ENCODE data around the gene RPS6KA1.
"Not testable (repeated sequence)": the region's sequence is repeated elsewhere in the genome, so short reads cannot be mapped to it uniquely, and the experiment has no call there.

RPS6KA1 gene

DNA sequence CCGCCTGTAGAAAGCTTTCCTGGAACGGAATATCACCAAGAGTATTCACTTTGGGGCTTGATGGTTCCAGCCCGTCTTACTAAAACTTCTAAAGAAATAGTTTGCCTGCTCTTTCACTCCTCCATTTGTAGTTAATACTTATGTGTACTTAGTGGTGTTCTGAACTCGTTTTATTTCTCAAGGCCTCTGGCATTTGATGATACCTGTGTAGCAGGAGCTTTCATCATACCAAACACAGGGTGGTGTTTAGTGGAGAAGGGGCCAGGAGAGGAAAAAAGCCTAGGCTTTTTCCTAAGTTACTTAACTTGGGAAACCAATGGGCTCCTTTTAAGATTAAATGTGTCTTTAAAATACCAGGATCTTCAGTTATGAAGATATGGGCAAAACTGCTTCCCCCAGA, 74.3 kb downstream of the RPS6KA1 start:
- DNase-seq, result no peak

DNA sequence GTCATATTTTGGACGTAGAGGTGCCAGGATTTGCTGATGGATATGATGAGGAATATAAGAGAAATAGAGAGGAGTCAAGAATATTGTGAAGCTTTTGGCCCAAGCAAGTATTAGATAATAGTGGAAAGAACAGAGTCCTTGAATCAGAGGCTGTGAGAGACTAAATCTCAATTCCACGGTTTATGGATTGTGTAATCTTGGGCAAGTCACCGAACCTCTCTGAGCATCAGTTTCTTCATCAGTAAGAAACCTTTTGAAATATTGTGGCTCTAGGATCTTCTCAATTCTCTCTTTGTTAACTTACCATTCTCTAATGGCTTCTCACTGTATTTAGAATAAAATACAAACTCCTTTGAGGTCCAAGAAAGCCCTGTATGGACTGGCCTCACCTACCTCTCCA, 77.6 kb downstream of the RPS6KA1 start:
- no peak for DNase-seq

DNA sequence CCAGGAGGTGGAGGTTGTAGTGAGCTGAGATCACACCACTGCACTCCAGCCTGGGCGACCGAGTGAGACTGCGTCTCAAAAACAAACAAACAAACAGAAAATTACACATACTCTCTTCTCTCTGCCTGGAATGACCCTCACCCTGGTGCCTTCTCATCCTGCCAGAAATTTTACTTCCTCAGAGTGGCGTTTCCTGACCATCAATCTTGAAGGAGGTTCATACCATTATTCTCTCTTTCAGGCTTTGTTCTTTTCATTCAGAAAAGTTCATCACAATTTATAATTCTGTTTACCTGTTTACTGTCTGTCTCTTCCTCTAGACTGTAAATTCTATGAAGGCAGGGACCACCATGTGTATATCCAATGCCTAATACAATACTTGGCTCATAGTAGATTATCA, 79.3 kb downstream of the RPS6KA1 start:
- no peak for DNase-seq

DNA sequence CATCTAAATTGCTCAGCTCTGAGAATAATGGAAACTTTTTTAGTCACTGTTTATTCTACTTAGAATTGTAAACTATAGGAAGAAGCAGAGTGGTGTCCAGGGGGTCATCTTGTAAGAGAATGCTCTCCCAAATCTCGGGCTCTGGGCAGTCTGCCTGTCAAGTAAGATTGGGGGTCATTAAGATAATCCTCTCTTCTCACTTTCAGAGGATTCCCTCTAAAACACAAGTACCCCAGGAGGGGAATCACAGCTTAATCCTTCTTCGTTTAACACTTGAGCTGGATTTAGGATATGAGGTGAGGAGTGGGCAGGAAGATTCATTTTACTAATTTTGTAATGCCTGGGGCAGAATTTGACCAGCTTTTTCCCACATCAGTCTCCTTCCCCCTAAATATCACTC, 81.2 kb downstream of the RPS6KA1 start:
- DNase-seq, result no peak

DNA sequence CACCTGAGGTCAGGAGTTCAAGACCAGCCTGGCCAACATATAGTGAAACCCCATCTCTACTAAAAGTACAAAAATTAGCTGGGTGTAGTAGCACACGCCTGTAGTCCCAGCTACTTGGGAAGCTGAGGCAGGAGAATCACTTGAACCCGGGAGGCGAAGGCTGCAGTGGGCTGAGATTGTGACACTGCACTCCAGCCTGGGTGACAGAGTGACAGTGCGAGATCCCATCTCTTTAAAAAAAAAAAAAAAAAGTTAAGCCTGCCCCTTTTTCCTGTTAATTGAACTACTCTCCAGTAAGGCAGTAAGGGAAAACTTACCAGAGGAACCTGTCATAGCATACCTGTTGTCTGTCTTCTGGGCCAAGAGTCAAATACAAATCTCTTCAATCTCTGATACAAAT, 83.1 kb downstream of the RPS6KA1 start:
- DNase-seq, result not testable (repeated sequence)

DNA sequence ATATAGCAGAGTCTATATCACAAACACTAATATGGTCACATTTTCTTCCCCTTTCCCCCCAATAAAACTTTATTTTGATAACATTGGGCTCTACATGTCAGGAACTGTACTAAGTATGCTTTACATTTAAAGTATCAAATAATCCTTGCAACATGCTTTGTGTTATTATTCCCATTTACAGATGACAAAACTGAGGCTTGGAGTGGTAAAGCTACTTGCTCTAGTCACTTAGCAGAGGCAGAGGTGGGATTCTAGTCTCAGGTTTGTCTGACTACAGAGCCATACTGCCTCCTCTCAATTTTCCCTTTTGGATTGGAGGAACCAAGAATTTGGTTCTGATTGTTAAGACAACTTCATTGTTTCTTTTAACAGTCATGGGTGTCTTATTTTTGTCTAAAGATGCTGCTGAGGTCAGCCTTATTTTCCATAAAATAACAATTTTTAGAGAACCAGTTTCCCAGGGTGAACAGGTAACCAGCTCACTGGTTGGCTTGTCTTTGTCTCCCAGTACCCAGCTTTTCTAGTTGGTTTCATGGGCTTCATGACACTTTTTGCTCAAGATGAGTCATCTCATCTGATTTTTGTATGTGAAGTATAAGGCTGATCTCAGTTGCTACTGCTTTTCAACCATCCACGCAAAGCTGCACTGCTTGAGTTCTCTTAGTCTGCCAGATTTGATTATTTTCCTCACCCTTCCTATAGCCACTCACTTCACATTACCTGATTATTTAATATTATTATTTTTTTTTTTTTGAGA, 85.3 kb downstream of the RPS6KA1 start:
- DNase-seq, result no peak

DNA sequence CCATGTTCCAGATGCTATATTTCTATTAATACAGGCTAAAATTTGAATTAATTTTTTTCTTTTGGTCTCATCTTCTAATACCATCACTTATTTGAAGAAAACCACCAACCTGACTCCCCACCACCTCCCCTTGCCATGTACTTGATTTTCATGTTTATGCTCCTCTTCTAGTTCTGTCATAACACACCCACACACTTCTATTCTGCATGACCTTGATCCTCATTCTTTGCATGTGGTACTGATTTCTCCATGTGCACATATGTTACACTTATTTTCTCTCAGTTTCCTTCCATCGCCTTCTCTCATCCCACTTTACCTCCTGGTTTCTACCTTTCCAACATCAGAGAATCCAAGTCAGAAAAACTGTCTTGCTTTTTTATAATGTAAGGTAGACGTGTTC, 87.3 kb downstream of the RPS6KA1 start:
- no peak for DNase-seq

DNA sequence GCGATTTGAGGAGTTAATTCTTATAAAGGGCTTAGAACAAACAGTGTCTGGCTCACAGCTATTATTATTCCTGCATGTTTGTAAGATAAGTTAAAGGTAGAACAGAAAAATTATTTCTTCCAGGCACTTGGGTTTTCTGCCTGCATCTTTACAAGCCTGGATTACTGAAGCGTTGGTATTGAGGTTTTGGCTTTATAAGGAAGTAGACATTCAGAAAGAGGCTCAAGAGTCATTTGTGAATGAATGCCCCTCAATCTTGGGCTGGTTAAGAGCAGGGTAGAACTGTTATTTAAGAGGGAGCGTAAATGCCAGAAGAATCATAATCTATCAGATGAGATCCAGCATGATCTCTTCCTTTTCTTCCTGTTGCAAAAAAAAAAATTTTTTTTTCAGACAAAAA, 89.0 kb downstream of the RPS6KA1 start:
- no peak for DNase-seq
